ENCODE measurements around the gene ARFGEF2. TPM values are rescaled to one million over a fixed set of nuclear protein-coding genes. Genes with fewer than 3 reads are reported as not detected.
"Not testable (repeated sequence)": the region's sequence is repeated elsewhere in the genome, so short reads cannot be mapped to it uniquely, and the experiment has no call there.

ARFGEF2 gene
- total RNA-seq, 2 donors from 2014 or later, result 58.7 to 87.1 TPM

DNA sequence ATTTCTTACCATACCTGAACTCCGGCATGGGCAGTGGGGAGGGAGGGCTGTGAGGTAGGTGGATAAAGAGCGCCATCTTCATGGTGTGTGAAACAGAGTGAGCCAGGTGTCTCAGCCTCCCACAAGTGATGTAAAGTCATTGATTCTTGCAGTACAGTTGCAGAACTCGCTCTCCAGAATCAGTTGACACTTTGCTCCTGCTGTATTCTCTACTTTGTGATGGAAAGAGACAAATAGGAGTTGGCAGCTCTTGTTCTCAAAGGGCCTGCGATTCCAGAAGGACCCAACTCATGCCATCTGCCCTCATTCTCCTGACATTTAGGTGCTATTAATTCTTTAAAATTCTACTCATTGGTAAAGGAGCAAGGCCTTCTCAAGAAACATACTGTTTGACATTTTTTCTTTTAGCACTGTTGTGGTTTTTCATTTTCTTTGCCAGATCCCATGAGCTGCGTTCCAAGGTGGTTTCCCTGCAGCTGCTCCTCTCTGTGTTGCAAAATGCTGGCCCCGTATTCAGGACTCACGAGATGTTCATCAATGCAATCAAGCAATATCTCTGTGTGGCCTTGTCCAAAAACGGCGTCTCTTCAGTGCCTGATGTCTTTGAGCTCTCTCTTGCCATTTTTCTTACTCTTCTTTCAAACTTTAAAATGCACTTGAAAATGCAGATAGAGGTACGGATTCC, 49.3 kb downstream of the ARFGEF2 start:
- ATAC-seq, result peak; percentile 27

DNA sequence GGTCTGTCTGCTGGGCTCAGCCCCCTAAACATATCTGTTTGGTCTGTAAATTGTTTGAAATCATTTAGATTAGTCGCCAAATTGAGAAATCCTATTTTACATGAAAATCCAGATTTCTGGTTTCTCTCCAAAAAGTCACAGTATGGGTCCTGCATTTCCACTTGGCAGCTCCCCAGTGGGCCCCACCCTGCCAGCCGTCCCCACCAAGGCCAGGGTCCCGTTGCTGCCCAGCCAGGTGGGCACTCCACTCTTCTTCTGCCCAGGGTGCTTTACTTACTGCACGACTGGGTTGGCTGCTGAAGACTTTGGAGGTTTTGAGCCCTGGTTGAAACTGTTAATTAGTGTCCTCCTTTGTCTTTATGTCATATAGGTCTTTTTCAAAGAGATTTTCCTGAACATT, 50.4 kb downstream of the ARFGEF2 start:
- no peak for DNase-seq
- ATAC-seq, result no peak
- intact Hi-C loops (cut with DNase I, micrococcal nuclease), result no loop called here

More for the DNA sequence above, 49.3 kb downstream of the ARFGEF2 start:
- intact Hi-C loops (cut with DNase I, micrococcal nuclease), result no loop called here
- no peak for DNase-seq

DNA sequence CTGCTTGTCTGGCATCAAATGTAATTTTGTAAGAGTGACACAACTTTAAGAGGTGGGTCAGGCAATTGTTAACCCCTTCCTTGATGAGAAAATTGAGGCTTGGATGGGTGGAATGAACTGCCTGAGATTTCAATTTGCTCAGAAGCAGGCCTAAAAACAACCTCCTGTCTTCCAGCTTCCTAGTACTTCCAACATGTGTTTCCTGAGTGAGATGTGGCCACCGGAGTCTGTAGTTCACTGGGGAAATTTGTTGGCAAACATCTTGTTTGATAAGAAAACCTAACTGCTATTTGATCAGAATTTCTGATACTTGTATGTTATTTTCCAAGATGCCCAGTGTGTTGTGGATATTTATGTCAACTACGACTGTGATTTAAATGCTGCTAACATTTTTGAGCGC, 51.3 kb downstream of the ARFGEF2 start:
- intact Hi-C loops (cut with DNase I, micrococcal nuclease), result no loop called here
- DNase-seq (no peak), ATAC-seq (no peak)

DNA sequence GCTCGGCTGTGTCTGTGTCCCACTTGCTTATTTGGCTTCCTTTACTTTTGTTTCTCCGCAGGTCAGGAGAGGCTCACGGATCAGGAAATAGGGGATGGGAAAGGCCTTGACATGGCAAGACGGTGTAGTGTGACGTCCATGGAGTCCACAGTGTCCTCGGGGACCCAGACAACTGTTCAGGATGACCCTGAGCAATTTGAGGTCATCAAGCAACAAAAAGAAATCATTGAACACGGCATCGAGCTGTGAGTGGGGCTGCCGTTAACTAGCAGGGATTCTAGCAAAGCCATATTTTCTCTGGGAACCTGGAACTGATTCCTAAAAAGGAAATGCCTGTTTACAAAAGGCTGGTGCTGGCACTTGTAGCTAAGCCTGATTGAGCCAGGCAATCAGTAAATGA, 54.4 kb downstream of the ARFGEF2 start:
- intact Hi-C loops (cut with DNase I, micrococcal nuclease), result no loop called here
- no peak for DNase-seq
- no peak for ATAC-seq

DNA sequence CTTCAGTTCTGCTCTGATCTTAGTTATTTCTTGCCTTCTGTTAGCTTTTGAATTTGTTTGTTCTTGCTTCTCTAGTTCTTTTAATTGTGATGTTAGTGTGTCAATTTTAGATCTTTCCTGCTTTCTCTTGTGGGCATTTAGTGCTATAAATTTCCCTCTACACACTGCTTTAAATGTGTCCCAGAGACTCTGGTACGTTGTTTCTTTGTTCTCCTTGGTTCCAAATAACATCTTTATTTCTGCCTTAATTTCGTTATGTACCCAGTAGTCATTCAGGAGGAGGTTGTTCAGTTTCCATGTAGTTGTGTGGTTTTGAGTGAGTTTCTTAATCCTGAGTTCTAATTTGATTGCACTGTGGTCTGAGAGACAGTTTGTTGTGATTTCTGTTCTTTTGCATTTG, 58.5 kb downstream of the ARFGEF2 start:
- ATAC-seq; DNase-seq; intact Hi-C loops (cut with DNase I, micrococcal nuclease): not testable (repeated sequence)

DNA sequence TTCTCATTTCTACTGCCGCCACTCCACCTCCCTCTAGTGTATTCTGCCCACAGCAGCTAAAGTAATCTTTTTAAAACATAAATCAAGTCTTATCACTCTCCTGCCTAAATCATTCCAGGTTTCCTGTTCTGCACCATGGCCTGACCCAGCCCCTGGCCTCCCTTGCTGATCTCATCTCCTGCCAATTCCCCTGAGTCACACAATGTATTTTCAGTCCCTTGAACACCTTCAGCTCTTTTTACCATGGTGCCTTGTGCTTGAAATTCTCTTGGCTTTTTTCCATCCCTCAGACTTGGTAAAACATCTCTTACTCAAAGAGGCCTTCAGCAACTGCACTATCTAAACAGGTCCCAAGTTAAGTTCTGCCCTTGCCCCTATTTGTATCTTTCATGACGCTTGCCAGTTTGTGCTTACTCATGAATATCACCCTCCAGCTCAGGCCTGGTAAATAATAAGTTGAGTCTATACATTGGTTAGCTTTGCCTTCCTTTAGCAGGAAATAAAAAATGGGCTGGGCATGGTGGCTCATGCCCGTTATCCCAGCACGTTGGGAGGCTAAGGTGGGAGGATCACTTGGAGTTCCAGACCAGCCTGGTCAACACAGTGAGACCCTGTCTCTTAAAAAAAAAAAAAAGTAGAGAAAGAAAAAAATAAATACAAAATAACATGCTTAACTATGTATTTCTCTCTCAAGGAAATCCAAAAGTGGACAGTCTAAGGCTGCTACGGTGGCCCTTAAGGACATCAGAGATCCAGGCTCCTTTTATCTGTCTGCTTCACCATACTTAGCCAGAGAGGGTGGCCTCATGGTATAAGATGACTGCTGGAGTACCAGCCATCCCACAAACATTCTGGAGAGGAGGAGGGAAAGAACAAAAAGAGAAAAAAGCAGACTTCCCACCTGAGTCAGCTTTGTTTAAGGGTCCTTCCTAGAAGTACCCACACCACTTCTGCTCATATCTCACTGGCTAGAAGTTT, 62.2 kb downstream of the ARFGEF2 start:
- no peak for DNase-seq
- intact Hi-C loops (cut with DNase I, micrococcal nuclease), result no loop called here
- ATAC-seq, result peak; percentile 8

DNA sequence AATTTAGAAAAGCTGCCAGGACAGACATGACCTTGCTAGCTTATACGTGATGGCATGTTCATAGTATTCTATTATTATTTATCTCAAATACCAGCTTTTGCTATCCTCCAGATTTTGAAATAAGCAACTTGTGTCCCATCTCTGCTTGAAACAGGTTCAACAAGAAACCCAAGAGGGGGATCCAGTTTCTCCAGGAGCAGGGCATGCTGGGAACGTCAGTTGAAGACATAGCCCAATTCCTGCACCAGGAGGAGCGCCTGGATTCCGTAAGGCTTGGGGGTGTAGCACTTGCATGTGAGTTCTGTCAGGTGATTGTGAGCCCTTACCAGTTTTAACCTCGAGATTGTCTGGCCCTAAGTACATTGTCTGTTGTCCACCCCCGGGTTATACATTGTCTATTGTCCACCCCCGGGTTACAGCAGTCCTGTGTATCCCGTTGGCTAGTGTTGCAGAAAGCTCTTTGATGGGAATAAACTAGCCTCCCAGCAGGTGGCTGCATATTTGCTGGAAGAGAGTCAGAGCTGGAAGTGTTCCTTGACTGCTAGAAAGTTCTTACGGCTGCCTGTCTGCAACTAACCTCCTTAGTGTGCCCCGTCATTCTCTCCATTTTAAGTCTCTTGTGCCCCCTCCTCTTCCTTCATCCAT, 63.2 kb downstream of the ARFGEF2 start:
- intact Hi-C loops (cut with DNase I, micrococcal nuclease), result no loop called here
- ATAC-seq, result no peak

DNA sequence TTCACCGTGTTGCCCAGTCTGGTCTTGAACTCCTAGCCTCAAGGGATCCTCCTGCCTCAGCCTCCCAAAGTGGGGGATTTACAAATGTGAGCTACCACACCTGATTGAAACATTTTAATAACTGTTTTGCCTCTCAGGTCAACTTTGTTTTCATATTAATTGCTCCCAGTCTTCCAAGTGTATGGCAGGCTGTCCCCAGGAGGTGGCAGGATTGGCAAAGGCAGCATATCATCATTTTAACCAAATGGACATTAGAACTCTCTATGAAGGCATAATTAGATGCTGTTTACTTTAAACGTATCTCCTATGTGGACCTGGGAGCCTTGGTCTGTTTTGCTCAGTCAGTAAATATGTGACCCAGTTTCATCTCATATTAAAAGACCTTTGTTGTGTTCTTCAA, 65.4 kb downstream of the ARFGEF2 start:
- ATAC-seq (no peak), DNase-seq (no peak)
- intact Hi-C loops (cut with DNase I, micrococcal nuclease), result no loop called here

More for the DNA sequence above, 63.2 kb downstream of the ARFGEF2 start:
- DNase-seq, result no peak

DNA sequence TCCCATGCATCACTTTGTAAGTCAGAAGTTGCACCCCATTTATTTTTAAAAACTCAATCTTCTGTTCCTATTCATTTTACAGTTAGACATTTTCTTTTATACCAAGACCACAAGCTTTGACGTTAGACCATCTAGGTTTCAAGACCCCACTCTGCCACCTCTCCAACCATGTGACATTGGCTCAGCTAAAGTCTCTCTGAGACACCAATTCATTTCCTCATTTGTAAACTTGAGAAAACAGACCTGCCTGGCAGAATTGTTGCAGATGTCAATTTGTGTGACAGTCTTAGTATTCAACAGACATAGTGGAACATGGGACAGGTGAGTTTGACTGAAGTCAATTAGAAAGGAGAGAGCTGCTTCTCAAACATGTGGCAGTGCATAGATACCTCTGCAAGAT, 69.0 kb downstream of the ARFGEF2 start:
- DNase-seq (no peak), ATAC-seq (no peak)
- intact Hi-C loops (cut with DNase I, micrococcal nuclease), result no loop called here

DNA sequence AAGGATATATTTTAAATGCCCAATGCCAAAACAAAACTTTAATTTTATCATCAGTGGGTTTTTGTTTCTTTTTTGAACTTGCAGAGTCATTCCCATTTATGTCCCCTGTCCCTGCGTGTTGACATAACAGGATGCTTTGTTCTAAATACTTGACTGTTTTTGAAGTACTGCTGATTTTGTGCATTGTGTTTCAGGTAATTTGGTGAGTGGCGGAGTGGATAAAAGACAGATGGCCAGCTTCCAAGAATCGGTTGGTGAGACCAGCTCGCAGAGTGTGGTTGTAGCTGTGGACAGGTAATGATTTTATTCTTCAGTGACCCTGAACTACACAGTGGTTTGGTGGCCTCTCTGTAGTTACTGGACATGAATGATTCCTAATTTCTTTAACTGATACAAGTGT, 74.1 kb downstream of the ARFGEF2 start:
- DNase-seq (no peak), ATAC-seq (no peak)
- intact Hi-C loops (cut with DNase I, micrococcal nuclease), result no loop called here

DNA sequence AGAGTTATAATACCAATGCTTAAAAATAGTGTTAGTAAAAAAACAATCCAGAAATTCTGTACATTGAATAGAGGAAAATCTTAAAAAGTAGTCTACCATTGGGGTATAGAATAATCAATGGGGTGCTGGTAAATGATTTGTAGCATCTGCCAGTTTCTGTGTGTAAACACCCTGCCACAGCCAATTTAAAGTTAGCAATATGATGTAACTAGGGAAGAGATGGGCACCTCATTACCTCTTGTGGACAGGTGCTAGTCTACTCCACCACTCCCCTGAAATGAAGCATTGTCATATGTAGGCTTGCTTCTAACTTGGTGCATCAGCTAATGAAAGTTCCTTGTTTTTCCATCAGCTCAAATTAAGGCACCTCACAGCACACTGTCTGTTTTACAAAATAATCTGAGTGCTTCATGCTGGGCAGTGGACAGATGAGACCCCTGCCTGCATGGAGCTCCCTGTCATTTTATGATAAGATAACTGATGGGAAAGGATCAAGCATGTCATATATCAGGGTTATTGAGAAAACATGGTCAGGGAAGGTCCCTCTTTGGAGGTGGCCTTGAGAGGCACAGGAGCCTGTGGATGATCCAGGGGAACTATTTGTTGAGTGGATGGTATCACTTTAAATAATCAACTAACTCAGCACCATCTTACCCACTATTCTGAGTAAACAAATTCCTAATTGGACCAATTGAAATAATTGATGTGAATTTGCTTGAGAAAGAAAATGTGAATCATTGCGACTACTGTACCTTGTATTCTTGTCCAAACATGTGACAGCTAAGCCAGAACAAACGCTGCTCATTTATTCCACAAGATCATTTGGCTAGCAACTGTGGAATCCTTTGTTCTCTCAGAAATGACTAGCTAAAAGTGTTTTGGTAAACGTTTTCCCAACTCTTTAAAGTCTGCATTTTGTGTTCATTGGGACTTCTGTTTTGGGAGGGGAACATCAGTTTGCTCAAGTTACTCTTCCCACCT, 78.7 kb downstream of the ARFGEF2 start:
- intact Hi-C loops (cut with DNase I, micrococcal nuclease), result no loop called here
- no peak for DNase-seq
- no peak for ATAC-seq

DNA sequence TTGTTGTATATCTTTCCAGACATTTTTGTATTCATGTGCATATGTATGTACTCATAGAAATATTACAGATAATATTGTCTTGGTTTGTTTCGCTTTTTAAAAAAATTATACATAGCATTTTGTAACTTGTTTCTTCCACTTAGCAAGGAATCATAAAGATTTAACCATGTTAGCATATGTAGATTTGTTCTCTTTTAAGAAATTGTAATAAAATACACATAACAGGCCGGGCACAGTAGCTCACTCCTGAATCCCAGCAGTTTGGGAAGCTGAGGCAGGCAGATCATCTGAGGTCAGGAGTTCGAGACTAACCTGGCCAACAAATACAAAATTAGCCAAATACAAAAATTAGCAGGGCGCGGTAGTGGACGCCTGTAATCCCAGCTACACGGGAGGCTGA, 80.2 kb downstream of the ARFGEF2 start:
- intact Hi-C loops (cut with DNase I, micrococcal nuclease), result no loop called here
- ATAC-seq (no peak), DNase-seq (no peak)

DNA sequence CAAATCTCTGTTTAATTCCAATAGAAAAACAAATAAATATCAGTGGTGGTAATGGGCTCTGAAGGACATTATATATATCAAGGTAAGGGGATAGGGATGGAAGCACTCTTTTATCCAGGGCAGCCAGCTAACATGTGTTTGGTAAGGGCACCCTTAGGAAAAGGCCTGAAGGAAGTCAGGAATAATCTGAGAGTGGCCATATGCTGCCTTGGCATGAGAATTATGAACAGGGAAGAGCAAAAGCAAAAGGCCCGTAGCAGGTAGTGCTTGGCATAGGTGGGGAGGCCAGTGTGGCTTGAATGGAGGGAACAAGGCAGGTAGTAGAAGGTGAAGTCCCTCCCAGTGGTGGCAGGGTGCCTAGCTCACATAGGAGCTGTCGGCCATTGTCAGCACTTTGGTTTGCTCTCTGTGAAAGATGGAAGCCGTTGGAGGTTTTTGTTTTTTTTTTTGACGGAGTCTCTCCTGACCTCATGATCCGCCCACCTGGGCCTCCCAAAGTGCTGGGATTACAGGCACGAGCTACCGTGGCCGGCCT, 85.0 kb downstream of the ARFGEF2 start:
- no peak for ATAC-seq
- intact Hi-C loops (cut with DNase I, micrococcal nuclease), result no loop called here

DNA sequence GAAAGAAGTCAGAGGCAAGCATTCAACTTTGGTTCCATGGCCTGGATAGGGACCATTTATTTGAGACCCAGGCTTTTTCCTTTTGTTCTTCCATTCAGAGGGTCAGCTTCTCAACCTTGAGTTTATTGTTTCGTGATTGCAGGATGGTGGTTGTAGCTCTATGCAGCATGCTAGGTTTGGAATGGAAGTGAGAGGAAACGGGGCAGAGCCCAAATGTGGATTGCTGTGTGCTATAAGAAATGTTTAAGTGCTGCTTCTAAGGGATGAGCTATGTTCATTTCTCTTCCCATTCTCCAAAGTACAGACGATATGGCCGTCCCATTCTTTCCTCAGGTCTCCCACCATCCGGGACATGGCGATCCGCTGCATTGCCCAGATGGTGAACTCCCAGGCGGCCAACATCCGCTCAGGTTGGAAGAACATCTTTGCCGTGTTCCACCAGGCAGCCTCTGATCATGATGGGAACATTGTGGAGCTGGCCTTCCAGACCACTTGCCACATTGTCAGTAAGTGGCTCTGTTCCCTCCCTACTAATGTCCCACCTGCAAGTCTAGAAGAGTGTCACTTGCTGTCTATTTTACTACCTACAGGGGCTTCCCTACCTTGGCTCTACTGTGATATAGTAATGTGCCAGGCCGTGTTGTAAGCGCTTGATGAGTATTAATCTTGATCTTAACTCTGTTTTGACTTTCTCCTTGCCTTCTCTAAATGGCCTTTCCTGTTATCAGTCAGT, 88.6 kb downstream of the ARFGEF2 start:
- DNase-seq (no peak), ATAC-seq (no peak)
- intact Hi-C loops (cut with DNase I, micrococcal nuclease), result no loop called here

More for the DNA sequence above, 85.0 kb downstream of the ARFGEF2 start:
- DNase-seq, result no peak

DNA sequence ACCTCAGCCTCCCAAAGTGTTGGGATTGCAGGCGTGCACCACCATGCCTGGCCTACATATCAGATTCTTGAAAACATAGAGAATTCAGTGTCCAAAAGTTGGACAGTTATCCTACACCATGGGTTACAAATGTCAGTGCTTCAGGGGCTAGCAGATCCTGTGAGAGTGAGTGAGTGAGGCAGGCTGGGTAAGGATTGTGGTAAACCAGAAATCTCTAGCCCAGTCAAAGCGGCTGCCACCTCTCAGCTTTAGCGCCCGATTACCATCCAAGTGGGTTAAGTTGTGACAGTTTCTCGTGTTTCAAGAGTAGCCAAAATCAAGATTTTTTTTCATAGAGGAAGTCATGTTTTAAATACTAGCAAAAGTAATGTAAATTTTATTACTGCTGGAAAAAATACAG, 102.7 kb downstream of the ARFGEF2 start:
- intact Hi-C loops (cut with DNase I, micrococcal nuclease), result no loop called here
- DNase-seq, result no peak
- no peak for ATAC-seq

DNA sequence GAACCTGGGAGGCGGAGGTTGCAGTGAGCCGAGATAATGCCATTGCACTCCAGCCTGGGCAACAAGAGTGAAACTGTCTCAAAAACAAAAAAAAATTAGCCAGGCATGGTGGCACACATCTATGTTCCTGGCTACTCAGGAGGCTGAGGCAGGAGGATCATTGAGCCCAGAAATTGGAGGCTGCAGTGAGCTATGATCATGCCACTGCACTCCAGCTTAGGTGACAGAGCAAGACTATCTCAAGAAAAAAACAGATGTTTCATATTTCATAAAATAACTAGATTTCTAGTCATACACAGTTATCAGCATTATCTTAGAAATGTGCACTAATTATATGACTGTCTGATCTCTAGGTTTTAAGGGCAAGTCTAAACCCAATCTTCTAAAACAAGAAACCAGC, 106.7 kb downstream of the ARFGEF2 start:
- DNase-seq; ATAC-seq; intact Hi-C loops (cut with DNase I, micrococcal nuclease): not testable (repeated sequence)

DNA sequence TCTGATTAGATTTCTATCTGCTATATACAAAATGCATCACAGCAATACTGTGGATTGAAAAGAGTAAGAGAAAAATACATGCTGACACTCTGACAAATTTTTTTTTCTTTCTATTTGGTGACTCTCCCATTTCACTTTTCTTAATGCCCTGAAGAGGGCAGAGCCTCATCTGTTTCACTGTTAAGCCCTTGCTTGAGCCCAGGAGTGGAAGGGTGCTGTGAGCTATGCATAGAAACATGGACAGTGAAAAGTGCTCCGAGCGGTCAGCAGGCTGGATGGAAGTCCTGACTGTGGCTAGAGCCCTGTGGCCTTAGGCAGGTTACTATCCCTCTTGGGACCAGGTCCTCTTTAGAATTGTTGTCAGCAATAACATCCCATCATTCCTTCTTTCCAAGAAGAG, 107.2 kb downstream of the ARFGEF2 start:
- DNase-seq (no peak), ATAC-seq (no peak)
- intact Hi-C loops (cut with DNase I, micrococcal nuclease), result no loop called here

DNA sequence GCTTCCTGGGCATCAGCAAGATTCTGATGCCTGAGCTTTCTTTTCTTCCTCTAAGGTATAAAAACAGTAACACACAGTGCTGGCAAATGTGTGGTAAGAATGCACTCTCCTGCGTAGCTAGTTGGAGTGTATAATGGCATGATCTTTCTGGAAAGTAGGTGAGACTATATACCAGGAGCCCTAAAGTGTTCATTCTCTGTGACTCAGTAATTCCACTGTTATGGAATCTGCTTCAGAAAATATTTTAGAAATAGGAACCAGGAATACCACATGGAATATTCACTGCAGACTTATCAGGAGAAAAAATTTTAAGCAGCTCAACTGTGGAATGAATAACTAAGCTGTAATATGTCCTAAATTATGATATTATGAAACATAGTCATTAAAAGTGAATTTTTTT, 107.7 kb downstream of the ARFGEF2 start:
- intact Hi-C loops (cut with DNase I, micrococcal nuclease), result no loop called here
- DNase-seq (no peak), ATAC-seq (no peak)
